A549 (cell line): Measurements from ENCODE around the gene RCBTB2. TPM values are rescaled to one million over a fixed set of nuclear protein-coding genes. Genes with fewer than 3 reads are reported as not detected.

Experiments used
- ATAC-seq, 2 experiments: fragments of 200-7000 bp in 1 of 2; fragments of >200 bp in 1 of 2; cut with Nextera tagmentation in 1 of 2; cut with Tn5 transposase in 1 of 2; 3 replicates each; pipeline versions ENCODE4 v1.8.0 to v1.9.1; 2018 to 2020; ENCODE audit warnings: mild to moderate bottlenecking in 1 of 2, moderate library complexity in 1 of 2
- CTCF ChIA-PET: fragments of 300-600 bp; sonication (Branson Sonifier 250); formaldehyde crosslinking; extraction: SDS; loops from one replicate; lab custom pipeline; 2021; ENCODE audit warnings: antibody characterized with exemption, inconsistent platforms; lab: Yijun Ruan, JAX
- POLR2A ChIA-PET: fragments of 350-600 bp; formaldehyde crosslinking; extraction: SDS; loops from one replicate; lab custom pipeline; 2021; ENCODE audit warnings: antibody characterized with exemption, inconsistent platforms; lab: Yijun Ruan, JAX
- DNase-seq, 2 experiments: peaks; one replicate each; pipeline versions ENCODE4 v3.0.0 to v3.0.0-alpha.2; 2011 to 2016; ENCODE audit warnings: low read depth in 1 of 2, low spot score in 1 of 2
- FAIRE-seq: peaks from 2 replicates; lab custom pipeline; 2011; peaks lifted over from hg19 to GRCh38; lab: Jason Lieb, UNC
- H3K27ac ChIP-seq, 2 experiments: fragments of >200 bp; sonication (Bioruptor Twin); formaldehyde crosslinking; 3 replicates each; pipeline ENCODE4 v1.5.1; 2016 to 2017
- H3K4me1 ChIP-seq: fragments of >200 bp; sonication (Bioruptor Twin); formaldehyde crosslinking; 3 replicates; pipeline ENCODE4 v1.6.1; 2016
- H3K4me2 ChIP-seq: fragments of >200 bp; sonication (Bioruptor Twin); formaldehyde crosslinking; 3 replicates; pipeline ENCODE4 v1.6.1; 2016
- H3K4me3 ChIP-seq: fragments of >200 bp; sonication (Bioruptor Twin); formaldehyde crosslinking; 3 replicates; pipeline ENCODE4 v1.5.1; 2016
- H3K9me3 ChIP-seq: fragments of >200 bp; sonication (Bioruptor Twin); formaldehyde crosslinking; 3 replicates; pipeline ENCODE4 v1.6.1; 2016
- CEBPB ChIP-seq, 2 experiments: fragments of >200 bp in 1 of 2; sonication (Bioruptor Twin) in 1 of 2; formaldehyde crosslinking in 1 of 2; IDR thresholded peaks; 2 replicates each; pipeline ENCODE4 v1.6.1; 2012 to 2016
- CHD4 ChIP-seq: fragments of 200-600 bp; sonication (generic); IDR thresholded peaks from 2 replicates; pipeline ENCODE4 v1.6.1; 2016; ENCODE audit warnings: antibody characterized with exemption, mild to moderate bottlenecking, borderline replicate concordance
- EHMT2 ChIP-seq: fragments of 200-600 bp; sonication (generic); IDR thresholded peaks from 2 replicates; pipeline ENCODE4 v1.6.1; 2016; ENCODE audit warnings: antibody characterized with exemption, low read depth, mild to moderate bottlenecking, moderate library complexity
- EP300 ChIP-seq, 2 experiments: fragments of >200 bp; sonication (Bioruptor Twin); formaldehyde crosslinking; IDR thresholded peaks; 2 replicates in 1 of 2; 3 replicates in 1 of 2; pipeline ENCODE4 v1.6.1; 2016 to 2017
- ESRRA ChIP-seq: fragments of 150-350 bp; IDR thresholded peaks from 2 replicates; pipeline ENCODE4 v1.6.1; 2014; ENCODE audit warnings: mild to moderate bottlenecking, low read length, borderline replicate concordance
- FOSL2 ChIP-seq, 2 experiments: fragments of 450-650 bp in 1 of 2; fragments of >200 bp in 1 of 2; sonication (Bioruptor Twin) in 1 of 2; formaldehyde crosslinking; IDR thresholded peaks; 2 replicates each; pipeline versions ENCODE4 v1.5.0 to v1.6.1; 2016 to 2020; ENCODE audit warnings: mild to moderate bottlenecking in 1 of 2, moderate library complexity in 1 of 2
- FOXS1 ChIP-seq: fragments of 250-450 bp; sonication (Bioruptor Pico); IDR thresholded peaks from 2 replicates; pipeline ENCODE4 v1.5.0; 2020; ENCODE audit warnings: mild to moderate bottlenecking, moderate library complexity
- HOXB5 ChIP-seq: fragments of 250-450 bp; sonication (Bioruptor Pico); IDR thresholded peaks from 2 replicates; pipeline ENCODE4 v1.5.0; 2020; ENCODE audit warnings: mild to moderate bottlenecking, moderate library complexity
- JUN ChIP-seq, 2 experiments: fragments of >200 bp; sonication (Bioruptor Twin); formaldehyde crosslinking; IDR thresholded peaks; 2 replicates in 1 of 2; 3 replicates in 1 of 2; pipeline ENCODE4 v1.6.1; 2016 to 2017
- KDM5A ChIP-seq: fragments of 200-600 bp; sonication (generic); IDR thresholded peaks from 2 replicates; pipeline ENCODE4 v1.6.1; 2016; ENCODE audit warnings: antibody characterized with exemption, mild to moderate bottlenecking
- MAZ ChIP-seq: fragments of 150-350 bp; IDR thresholded peaks from 2 replicates; pipeline ENCODE4 v1.6.1; 2014; ENCODE audit warnings: antibody characterized with exemption, low read depth, low read length, borderline replicate concordance
- NFE2L2 ChIP-seq: fragments of 150-350 bp; conservative IDR thresholded peaks from 2 replicates; pipeline ENCODE4 v1.6.1; 2014; ENCODE audit warnings: low read length
- POLR2A ChIP-seq: IDR thresholded peaks from 2 replicates; pipeline ENCODE4 v1.6.1; 2012; ENCODE audit warnings: mild to moderate bottlenecking, low read length
- POLR2AphosphoS2 ChIP-seq: conservative IDR thresholded peaks from 2 replicates; pipeline ENCODE4 v1.6.1; 2012; ENCODE audit warnings: low read length, improper control_type of control experiment, inconsistent platforms
- TFCP2L1 ChIP-seq: fragments of 250-450 bp; sonication (Bioruptor Pico); IDR thresholded peaks from 2 replicates; pipeline ENCODE4 v1.5.0; 2021; ENCODE audit warnings: mild to moderate bottlenecking
- TP53 ChIP-seq: fragments of 250-450 bp; sonication (Bioruptor Pico); IDR thresholded peaks from 2 replicates; pipeline ENCODE4 v1.5.0; 2021; ENCODE audit warnings: mild to moderate bottlenecking, moderate library complexity
- ZFP36 ChIP-seq: fragments of 450-650 bp; IDR thresholded peaks from 2 replicates; pipeline ENCODE4 v1.6.1; 2014; ENCODE audit warnings: borderline replicate concordance; ENCODE audit not compliant: partially characterized antibody
- ZNF302 ChIP-seq: fragments of 250-450 bp; sonication (Bioruptor Pico); IDR thresholded peaks from 2 replicates; pipeline ENCODE4 v1.9.0; 2021; ENCODE audit warnings: inconsistent platforms, mild to moderate bottlenecking, moderate library complexity
- WGBS: methylation state at CpG from one replicate; pipeline ENCODE4 v1.1.6; 2017; ENCODE audit errors: missing lambda C conversion rate; 5-methylcytosine and 5-hydroxymethylcytosine counted together
- polyA plus RNA-seq, 4 experiments: library from polyadenylated mRNA; depleted of rRNA in 3 of 4; stranded (reverse); fragments of >200 nt; fragmentation: RNase III in 1 of 4; extraction: RNeasy Plus Mini Kit Qiagen cat#74134 plus additional on column Dnase treatment in 1 of 4; gene quantifications; 2 replicates in 3 of 4; 3 replicates in 1 of 4; pipeline ENCODE4 v1.2.3, GENCODE V29; 2011 to 2017
- TF ChIP-seq, protein P1 (sequence below): IDR thresholded peaks from 2 replicates; pipeline ENCODE4 v1.6.1; 2012
- TF ChIP-seq, protein P2 (sequence below): IDR thresholded peaks from 2 replicates; pipeline ENCODE4 v1.6.1; 2012
- TF ChIP-seq, protein P3 (sequence below): fragments of 450-650 bp; IDR thresholded peaks from 2 replicates; pipeline ENCODE4 v1.6.1; 2014; ENCODE audit warnings: antibody characterized with exemption

RCBTB2 gene
- polyA plus RNA-seq, 2 of the 4 experiments (the other 2 are of a cell fraction) = 1.1 to 2.0 TPM

DNA sequence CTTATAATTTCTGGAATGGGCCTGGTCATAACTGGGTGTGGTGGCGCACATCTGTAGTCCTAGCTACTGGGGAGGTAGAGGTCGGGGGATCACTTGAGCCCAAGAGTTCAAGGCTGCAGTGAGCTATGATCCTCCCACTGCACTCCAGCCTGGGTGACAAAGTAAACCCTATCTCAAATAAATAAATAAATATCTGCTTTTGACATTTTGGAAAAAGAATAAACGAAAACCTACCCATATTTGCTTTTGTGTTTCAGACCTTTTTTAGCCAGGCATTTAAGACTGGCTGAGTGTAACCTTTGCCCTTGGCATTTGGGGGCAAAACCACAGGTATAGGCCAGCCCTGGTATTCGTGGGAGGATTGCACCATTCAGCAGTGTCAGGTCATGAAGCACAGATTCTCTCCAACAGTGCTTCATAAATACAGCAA lies 14.8 kb upstream of the RCBTB2 start:
- no peaks in the 10 kb centered on the region for H3K4me1 ChIP-seq
- no peak for TF ChIP-seq TFCP2L1 (CRISPR knock-in tag)
- POLR2A ChIA-PET = no interaction called here
- WGBS = 44% methylated on average over 4 of the region's 4 CpGs
- 0 out of 3 replicates have a peak, but pooled peaks cover 3% of the 10 kb centered on the region for H3K9me3 ChIP-seq
- H3K27ac ChIP-seq = no peak overlapping the region
- no peak for DNase-seq
- CTCF ChIA-PET = no interaction called here
- H3K4me2 ChIP-seq = no peak overlapping the region
- no peak for ATAC-seq
- no peak overlapping the region for H3K4me3 ChIP-seq
- FAIRE-seq = no peak

DNA sequence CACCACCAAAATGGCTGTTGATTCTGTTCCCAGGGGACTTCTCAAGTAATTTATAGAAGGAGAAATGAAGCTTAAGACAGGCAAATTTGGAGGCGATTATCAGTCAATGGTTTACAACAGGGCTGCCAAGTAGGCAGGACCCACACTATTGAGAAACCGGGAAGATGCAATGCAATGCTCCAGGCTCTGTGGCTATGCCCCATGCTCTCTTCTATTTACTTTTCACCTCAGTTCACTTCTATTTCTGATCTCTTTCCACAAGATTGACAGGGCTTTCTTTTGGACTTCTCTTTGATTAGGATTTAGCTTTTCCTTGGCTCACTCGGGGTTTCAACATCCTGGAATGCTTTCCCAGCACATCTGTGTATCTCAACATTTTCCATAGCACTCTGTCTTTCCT lies 12.7 kb upstream of the RCBTB2 start:
- CTCF ChIA-PET = interaction anchor here (1.0 kb wide), 1 partner anchor 24 kb away, joined by 3 read pairs; no protein-coding TSS in a partner anchor
- Histone ChIP-seq H3K4me2 (no peak overlapping the region), H3K9me3 (no peaks in the 10 kb centered on the region), H3K27ac (no peak overlapping the region), H3K4me1 (no peaks in the 10 kb centered on the region), H3K4me3 (no peak overlapping the region)
- FAIRE-seq (no peak), DNase-seq (no peak), ATAC-seq (no peak)
- no peak for TF ChIP-seq CEBPB (IDR thresholded peaks at IDR 0.05)
- TF ChIP-seq EHMT2 = no peak
- TF ChIP-seq, protein P1, sequence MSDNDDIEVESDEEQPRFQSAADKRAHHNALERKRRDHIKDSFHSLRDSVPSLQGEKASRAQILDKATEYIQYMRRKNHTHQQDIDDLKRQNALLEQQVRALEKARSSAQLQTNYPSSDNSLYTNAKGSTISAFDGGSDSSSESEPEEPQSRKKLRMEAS = no peak
- TF ChIP-seq ZFP36 = no peak
- no peak for TF ChIP-seq ESRRA
- TF ChIP-seq KDM5A = no peak
- TF ChIP-seq POLR2AphosphoS2 = no peak
- no peak for TF ChIP-seq POLR2A
- no peak for TF ChIP-seq FOXS1 (CRISPR knock-in tag)
- no peak for TF ChIP-seq FOSL2 (IDR thresholded peaks at IDR 0.05)
- TF ChIP-seq FOSL2 (CRISPR knock-in tag; IDR thresholded peaks at IDR 0.05) = no peak
- WGBS = 61% methylated on average over 3 of the region's 3 CpGs
- POLR2A ChIA-PET = interaction anchor here (1.2 kb wide), 1 partner anchor 13 kb away, joined by 3 read pairs; no protein-coding TSS in a partner anchor

DNA sequence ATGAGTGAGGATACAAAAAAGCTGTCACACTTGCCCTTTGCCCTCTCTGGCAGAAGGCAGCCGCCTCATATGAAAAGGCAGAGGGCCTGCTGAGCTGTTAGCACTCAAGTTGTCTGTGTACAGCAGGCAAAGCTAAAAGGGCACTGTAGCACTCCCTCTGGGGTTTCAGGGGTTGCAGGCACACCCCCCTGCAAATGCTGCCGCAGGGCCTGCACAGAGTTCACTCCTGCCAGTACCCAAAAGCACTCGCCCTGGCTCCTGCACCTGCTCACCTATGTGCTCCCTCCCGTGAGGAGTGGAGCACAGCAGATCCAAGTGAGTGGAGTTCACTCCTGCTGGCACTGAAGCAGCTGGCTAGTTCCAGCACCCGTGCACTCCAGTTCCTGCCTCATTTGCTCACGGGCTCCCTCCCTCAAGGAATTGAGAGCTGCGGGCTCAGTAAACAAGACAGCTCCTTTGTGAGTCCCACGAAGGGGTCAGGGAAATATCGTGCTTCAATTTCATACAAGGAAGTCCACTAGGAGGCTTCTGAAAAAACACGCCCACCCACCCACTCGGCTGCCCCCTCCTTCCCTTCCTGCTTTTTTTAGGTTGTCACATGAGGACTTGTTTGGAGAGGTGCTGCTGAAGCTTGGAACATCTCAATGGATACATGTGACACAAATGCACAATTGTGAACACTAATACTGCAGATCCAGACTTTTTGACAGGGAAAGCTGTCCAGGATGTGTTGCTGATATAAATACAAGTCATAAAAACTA lies 9.9 kb upstream of the RCBTB2 start:
- Histone ChIP-seq H3K4me3 (no peak overlapping the region), H3K27ac (no peak overlapping the region), H3K4me1 (no peaks in the 10 kb centered on the region), H3K9me3 (no peaks in the 10 kb centered on the region), H3K4me2 (no peak overlapping the region)
- POLR2A ChIA-PET = interaction anchor here (1.9 kb wide), 1 partner anchor 10 kb away, joined by 14 read pairs; no protein-coding TSS in a partner anchor
- TF ChIP-seq, protein P2, sequence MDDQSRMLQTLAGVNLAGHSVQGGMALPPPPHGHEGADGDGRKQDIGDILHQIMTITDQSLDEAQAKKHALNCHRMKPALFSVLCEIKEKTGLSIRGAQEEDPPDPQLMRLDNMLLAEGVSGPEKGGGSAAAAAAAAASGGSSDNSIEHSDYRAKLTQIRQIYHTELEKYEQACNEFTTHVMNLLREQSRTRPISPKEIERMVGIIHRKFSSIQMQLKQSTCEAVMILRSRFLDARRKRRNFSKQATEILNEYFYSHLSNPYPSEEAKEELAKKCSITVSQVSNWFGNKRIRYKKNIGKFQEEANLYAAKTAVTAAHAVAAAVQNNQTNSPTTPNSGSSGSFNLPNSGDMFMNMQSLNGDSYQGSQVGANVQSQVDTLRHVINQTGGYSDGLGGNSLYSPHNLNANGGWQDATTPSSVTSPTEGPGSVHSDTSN = no peak
- TF ChIP-seq CHD4 (no peak), JUN (IDR thresholded peaks at IDR 0.05) (no peak), HOXB5 (no peak), NFE2L2 (no peak), POLR2A (no peak), EP300 (IDR thresholded peaks at IDR 0.05) (no peak), TP53 (no peak), ESRRA (no peak), ZNF302 (CRISPR knock-in tag) (no peak), MAZ (no peak), TFCP2L1 (CRISPR knock-in tag) (no peak)
- TF ChIP-seq, protein P3, sequence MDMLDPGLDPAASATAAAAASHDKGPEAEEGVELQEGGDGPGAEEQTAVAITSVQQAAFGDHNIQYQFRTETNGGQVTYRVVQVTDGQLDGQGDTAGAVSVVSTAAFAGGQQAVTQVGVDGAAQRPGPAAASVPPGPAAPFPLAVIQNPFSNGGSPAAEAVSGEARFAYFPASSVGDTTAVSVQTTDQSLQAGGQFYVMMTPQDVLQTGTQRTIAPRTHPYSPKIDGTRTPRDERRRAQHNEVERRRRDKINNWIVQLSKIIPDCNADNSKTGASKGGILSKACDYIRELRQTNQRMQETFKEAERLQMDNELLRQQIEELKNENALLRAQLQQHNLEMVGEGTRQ = no peak
- TF ChIP-seq, protein P1 = no peak
- WGBS = 49% methylated on average over 9 of the region's 11 CpGs
- no peak for DNase-seq
- no peak for FAIRE-seq
- CTCF ChIA-PET = interaction anchor here (1.7 kb wide), 1 partner anchor 9 kb away, joined by 6 read pairs; the partner anchor contains the start of gene RCBTB2
- ATAC-seq = no peak; a peak in 1 of 6 replicates
